Hepatocyte (in vitro differentiated cells): ENCODE results near the gene MYBPC2. TPM values are rescaled to one million over a fixed set of nuclear protein-coding genes. Genes with fewer than 3 reads are reported as not detected.

Experiments used
- DNase-seq: peaks from one replicate; pipeline ENCODE4 v3.0.0-alpha.2; 2016; ENCODE audit warnings: low spot score
- H2AFZ ChIP-seq: fragments of 200-600 bp; sonication (generic); 2 replicates; pipeline ENCODE4 v1.6.0; 2016; ENCODE audit warnings: antibody characterized with exemption, mild to moderate bottlenecking
- H3K27ac ChIP-seq: fragments of 200-600 bp; sonication (generic); 2 replicates; pipeline ENCODE4 v1.5.1; 2016; ENCODE audit warnings: mild to moderate bottlenecking
- H3K27me3 ChIP-seq: fragments of 200-600 bp; sonication (generic); 2 replicates; pipeline ENCODE4 v1.6.1; 2016
- H3K36me3 ChIP-seq: fragments of 200-600 bp; sonication (generic); replicated peaks from 2 replicates; pipeline ENCODE4 v1.5.1; 2016; ENCODE audit warnings: low read depth; ENCODE audit not compliant: insufficient read depth
- H3K4me1 ChIP-seq: fragments of 200-600 bp; sonication (generic); 2 replicates; pipeline ENCODE4 v1.5.1; 2016; ENCODE audit warnings: mild to moderate bottlenecking, moderate library complexity; ENCODE audit not compliant: insufficient read depth
- H3K4me2 ChIP-seq: fragments of 200-600 bp; sonication (generic); 2 replicates; pipeline ENCODE4 v1.6.0; 2016
- H3K4me3 ChIP-seq: fragments of 200-600 bp; sonication (generic); 2 replicates; pipeline ENCODE4 v1.5.1; 2016; ENCODE audit warnings: mild to moderate bottlenecking
- H3K79me2 ChIP-seq: fragments of 200-600 bp; sonication (generic); 2 replicates; pipeline ENCODE4 v1.6.0; 2017; ENCODE audit warnings: mild to moderate bottlenecking
- H3K9me2 ChIP-seq: fragments of 200-600 bp; sonication (generic); replicated peaks from 2 replicates; pipeline ENCODE4 v1.6.0; 2017; ENCODE audit warnings: mild to moderate bottlenecking; ENCODE audit not compliant: insufficient read depth
- H3K9me3 ChIP-seq: fragments of 200-600 bp; sonication (generic); 2 replicates; pipeline ENCODE4 v1.5.1; 2016; ENCODE audit warnings: low read depth, mild to moderate bottlenecking
- H4K20me1 ChIP-seq: fragments of 200-600 bp; sonication (generic); 2 replicates; pipeline ENCODE4 v1.6.0; 2016; ENCODE audit warnings: mild to moderate bottlenecking; ENCODE audit not compliant: insufficient read depth, poor library complexity, severe bottlenecking
- CTCF ChIP-seq: fragments of 200-600 bp; sonication (generic); IDR thresholded peaks from 2 replicates; pipeline ENCODE4 v1.5.1; 2016; ENCODE audit warnings: antibody characterized with exemption, mild to moderate bottlenecking; ENCODE audit not compliant: poor library complexity
- EZH2 ChIP-seq: fragments of 200-600 bp; sonication (generic); IDR thresholded peaks from 2 replicates; pipeline ENCODE4 v1.6.1; 2016; ENCODE audit warnings: antibody characterized with exemption, mild to moderate bottlenecking, borderline replicate concordance
- EZH2phosphoT487 ChIP-seq: fragments of 200-600 bp; sonication (generic); IDR thresholded peaks from one replicate; pipeline ENCODE4 v1.6.1; 2018; ENCODE audit warnings: antibody characterized with exemption, mild to moderate bottlenecking, low read depth, moderate library complexity; ENCODE audit not compliant: unreplicated experiment, severe bottlenecking
- WGBS: methylation state at CpG from one replicate; pipeline ENCODE4 v1.1.6; 2016; ENCODE audit warnings: low lambda C conversion rate; ENCODE audit errors: missing lambda C conversion rate; 5-methylcytosine and 5-hydroxymethylcytosine counted together
- polyA plus RNA-seq: library from polyadenylated mRNA; unstranded; fragments of >200 nt; fragmentation: Nextera tagmentation; extraction: Ambion mirVana; gene quantifications from 2 replicates; pipeline ENCODE4 v1.2.1, GENCODE V29; 2016
- total RNA-seq: library from RNA; depleted of rRNA; stranded (reverse); fragments of >200 nt; gene quantifications from 2 replicates; pipeline ENCODE4 v1.2.3, GENCODE V29; 2014

The MYBPC2 gene
- total and polyA plus RNA-seq, 2 experiments from 2014 or later: 0.07 TPM; not detected in 1

GRCh38 chr19:50458396-50459066, 25.8 kb downstream of the MYBPC2 start:
- Histone ChIP-seq H3K4me2 (no peak overlapping the region), H2AFZ (no peak overlapping the region), H3K36me3 (no peaks in the 10 kb centered on the region), H3K27me3 (no peaks in the 10 kb centered on the region), H4K20me1 (no peaks in the 10 kb centered on the region), H3K9me2 (no peaks in the 10 kb centered on the region), H3K79me2 (no peaks in the 10 kb centered on the region), H3K27ac (no peak overlapping the region), H3K9me3 (no peaks in the 10 kb centered on the region), H3K4me1 (no peaks in the 10 kb centered on the region), H3K4me3 (no peak overlapping the region)
- DNase-seq: no peak
- 79% methylated on average over 35 of the region's 50 CpGs for WGBS
- TF ChIP-seq EZH2phosphoT487: no peak
- TF ChIP-seq EZH2: no peak
- TF ChIP-seq CTCF: no peak

DNA sequence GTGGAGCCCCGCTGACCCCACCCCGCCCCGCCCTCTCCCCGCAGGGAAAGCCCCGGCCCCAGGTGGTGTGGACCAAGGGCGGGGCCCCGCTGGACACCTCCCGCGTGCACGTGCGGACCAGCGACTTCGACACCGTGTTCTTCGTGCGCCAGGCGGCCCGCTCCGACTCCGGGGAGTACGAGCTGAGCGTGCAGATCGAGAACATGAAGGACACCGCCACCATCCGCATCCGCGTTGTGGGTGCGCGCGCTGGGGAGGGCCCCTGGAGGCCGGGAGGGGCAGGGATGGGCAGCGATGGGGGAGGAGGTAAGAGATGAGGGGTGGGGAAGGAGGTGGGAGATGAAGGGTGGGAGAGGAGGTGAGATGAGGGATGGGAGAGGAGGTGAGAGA, 26.4 kb downstream of the MYBPC2 start:
- H3K4me3 ChIP-seq: no peak overlapping the region
- TF ChIP-seq CTCF: no peak
- TF ChIP-seq EZH2: no peak
- no peak for TF ChIP-seq EZH2phosphoT487
- no peak overlapping the region for H2AFZ ChIP-seq
- H3K27me3 ChIP-seq: no peaks in the 10 kb centered on the region
- no peaks in the 10 kb centered on the region for H3K4me1 ChIP-seq
- H3K4me2 ChIP-seq: no peak overlapping the region
- H3K36me3 ChIP-seq: no peaks in the 10 kb centered on the region
- no peak overlapping the region for H3K27ac ChIP-seq
- H3K9me2 ChIP-seq: no peaks in the 10 kb centered on the region
- DNase-seq: no peak
- H4K20me1 ChIP-seq: no peaks in the 10 kb centered on the region
- 98% methylated on average over 23 of the region's 32 CpGs for WGBS
- H3K79me2 ChIP-seq: no peaks in the 10 kb centered on the region
- no peaks in the 10 kb centered on the region for H3K9me3 ChIP-seq

GRCh38 chr19:50459638-50460037, 26.9 kb downstream of the MYBPC2 start:
- Histone ChIP-seq H3K27ac (no peak overlapping the region), H2AFZ (no peak overlapping the region), H3K9me2 (no peaks in the 10 kb centered on the region), H3K4me2 (no peak overlapping the region), H3K4me3 (no peak overlapping the region), H3K27me3 (no peaks in the 10 kb centered on the region), H3K79me2 (no peaks in the 10 kb centered on the region), H3K4me1 (no peaks in the 10 kb centered on the region), H3K9me3 (no peaks in the 10 kb centered on the region), H3K36me3 (no peaks in the 10 kb centered on the region), H4K20me1 (no peaks in the 10 kb centered on the region)
- no CpG with 5 or more reads among the region's 1 CpG for WGBS
- no peak for TF ChIP-seq EZH2phosphoT487
- TF ChIP-seq EZH2: no peak
- TF ChIP-seq CTCF: no peak
- no peak for DNase-seq
